GM12874 (cell line): ENCODE data around the gene ZNF570.

ENCODE experiments used
- TF ChIP-seq, protein P1 (sequence below): IDR thresholded peaks from 2 replicates; pipeline ENCODE4 v1.5.1; 2011; ENCODE audit warnings: low read depth, mild to moderate bottlenecking, control low read depth, low read length, moderate library complexity; ENCODE audit not compliant: insufficient read depth

ZNF570 gene

DNA sequence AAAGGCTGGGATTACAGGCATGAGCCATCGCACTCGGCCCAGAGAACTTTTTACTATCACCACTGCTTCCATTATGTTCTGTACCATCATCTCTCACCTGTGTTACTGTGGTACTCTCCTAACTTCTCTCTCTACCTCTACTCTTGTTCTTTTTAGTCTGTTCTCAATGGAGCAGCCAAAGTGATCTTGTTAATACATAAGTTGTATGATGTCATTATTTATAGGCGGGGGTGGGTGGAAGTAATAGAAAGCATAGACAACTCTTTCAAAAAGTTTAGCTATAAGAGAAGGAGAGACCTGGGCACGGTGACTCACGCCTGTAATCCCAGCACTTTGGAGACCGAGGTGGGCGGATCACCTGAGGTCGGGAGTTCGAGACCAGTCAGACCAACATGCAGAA is 3.0 kb downstream of the ZNF570 start:
- TF ChIP-seq, protein P1, sequence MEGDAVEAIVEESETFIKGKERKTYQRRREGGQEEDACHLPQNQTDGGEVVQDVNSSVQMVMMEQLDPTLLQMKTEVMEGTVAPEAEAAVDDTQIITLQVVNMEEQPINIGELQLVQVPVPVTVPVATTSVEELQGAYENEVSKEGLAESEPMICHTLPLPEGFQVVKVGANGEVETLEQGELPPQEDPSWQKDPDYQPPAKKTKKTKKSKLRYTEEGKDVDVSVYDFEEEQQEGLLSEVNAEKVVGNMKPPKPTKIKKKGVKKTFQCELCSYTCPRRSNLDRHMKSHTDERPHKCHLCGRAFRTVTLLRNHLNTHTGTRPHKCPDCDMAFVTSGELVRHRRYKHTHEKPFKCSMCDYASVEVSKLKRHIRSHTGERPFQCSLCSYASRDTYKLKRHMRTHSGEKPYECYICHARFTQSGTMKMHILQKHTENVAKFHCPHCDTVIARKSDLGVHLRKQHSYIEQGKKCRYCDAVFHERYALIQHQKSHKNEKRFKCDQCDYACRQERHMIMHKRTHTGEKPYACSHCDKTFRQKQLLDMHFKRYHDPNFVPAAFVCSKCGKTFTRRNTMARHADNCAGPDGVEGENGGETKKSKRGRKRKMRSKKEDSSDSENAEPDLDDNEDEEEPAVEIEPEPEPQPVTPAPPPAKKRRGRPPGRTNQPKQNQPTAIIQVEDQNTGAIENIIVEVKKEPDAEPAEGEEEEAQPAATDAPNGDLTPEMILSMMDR = no peak

DNA sequence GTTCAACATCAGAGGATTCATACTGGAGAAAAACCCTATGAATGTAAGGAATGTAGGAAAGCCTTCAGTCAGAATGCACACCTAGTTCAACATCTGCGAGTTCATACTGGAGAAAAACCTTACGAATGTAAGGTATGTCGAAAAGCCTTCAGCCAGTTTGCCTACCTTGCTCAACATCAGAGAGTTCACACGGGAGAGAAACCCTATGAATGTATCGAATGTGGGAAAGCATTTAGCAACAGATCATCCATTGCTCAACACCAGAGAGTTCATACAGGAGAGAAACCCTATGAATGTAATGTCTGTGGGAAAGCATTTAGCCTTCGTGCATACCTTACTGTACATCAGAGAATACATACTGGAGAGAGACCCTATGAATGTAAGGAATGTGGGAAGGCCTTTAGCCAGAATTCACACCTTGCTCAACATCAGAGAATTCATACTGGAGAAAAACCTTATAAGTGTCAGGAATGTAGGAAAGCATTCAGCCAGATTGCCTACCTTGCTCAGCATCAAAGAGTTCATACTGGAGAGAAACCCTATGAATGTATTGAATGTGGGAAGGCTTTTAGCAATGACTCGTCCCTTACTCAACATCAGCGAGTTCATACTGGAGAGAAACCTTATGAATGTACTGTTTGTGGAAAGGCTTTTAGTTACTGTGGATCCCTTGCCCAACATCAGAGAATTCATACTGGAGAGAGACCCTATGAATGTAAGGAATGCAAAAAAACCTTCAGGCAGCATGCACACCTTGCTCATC is 15.4 kb downstream of the ZNF570 start:
- TF ChIP-seq, protein P1 = no peak

DNA sequence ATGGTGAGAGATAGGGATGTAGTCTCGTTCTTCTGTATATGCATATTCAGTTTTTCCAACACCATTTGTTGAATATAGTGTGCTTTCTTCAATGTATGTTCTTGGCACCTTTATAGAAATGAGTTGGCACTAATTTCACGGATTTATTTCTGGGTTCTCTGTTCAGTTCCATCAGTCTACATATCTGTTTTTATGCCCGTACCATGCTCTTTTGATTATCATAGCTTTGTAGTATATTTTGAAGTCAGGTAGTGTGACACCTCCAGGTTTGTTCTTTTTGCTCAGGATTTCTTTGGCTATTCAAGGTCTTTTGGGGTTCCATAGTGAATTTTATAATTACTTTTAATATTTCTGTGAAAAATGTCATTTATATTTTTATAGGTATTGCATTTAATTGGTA is 23.1 kb downstream of the ZNF570 start:
- TF ChIP-seq, protein P1 = no peak

DNA sequence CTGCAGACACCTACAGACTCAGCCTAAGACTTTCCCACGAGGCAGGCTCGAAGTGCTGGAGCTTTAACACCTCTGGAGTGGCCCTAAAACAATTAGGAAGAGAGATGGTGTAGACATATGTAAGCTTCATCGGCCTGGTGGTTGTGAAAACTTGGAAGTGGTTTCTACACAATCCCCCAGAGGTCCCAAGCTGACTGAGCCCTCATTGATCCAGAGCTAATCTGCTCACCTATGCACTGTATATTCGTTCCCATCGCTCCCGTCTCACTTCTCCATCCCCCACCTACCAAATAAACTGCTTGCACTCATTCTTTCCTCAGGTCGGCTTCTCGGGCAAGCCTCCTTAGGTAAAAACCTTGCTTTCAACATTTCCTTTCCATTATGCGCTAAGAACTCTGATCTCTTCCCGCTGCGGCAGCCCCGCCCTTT is 36.8 kb downstream of the ZNF570 start:
- TF ChIP-seq, protein P1 = no peak

GRCh38 chr19:37506387-37507166 is 37.4 kb downstream of the ZNF570 start, which contains the start of gene ZNF793:
TSS of gene ZNF793 (plus strand) at chr19:37506939. CDS start at chr19:37523440, 16,501 bp downstream.
- TF ChIP-seq, protein P1 = no peak

- TF ChIP-seq, protein P1 = no peak
These were observed 38.0 kb downstream of the ZNF570 start for GRCh38 chr19:37507167-37507464.

DNA sequence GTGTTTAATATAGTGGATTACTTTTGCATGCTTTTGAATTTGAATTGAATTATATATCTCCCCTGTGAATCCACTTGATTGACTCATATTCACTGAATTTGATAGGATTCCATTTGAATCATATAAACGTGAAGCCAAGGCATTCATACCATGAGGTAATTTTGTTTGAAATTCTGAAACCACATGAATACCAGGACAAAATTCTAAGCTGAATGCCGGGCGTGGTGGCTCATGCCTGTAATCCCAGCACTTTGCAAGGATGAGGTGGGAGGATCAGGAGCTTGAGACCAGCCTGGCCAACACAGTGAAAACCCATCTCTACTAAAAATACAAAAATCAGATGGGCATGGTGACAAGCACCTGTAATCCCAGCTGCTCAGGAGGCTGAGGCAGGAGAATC is 42.0 kb downstream of the ZNF570 start:
- TF ChIP-seq, protein P1 = no peak
